HepG2 (cell line): ENCODE measurements around the gene RDH11. TPM values are rescaled to one million over a fixed set of nuclear protein-coding genes. Genes with fewer than 3 reads are reported as not detected.

ENCODE experiments used
- ELF1 ChIP-seq: sonication (generic); formaldehyde crosslinking; IDR thresholded peaks from 2 replicates; pipeline ENCODE4 v1.4.0; 2020; ENCODE audit warnings: missing genetic modification reagents
- HOXA5 ChIP-seq: sonication (generic); formaldehyde crosslinking; IDR thresholded peaks from 2 replicates; pipeline ENCODE4 v1.4.0; 2020; ENCODE audit warnings: missing genetic modification reagents
- HOXA7 ChIP-seq: sonication (generic); formaldehyde crosslinking; IDR thresholded peaks from 2 replicates; pipeline ENCODE4 v1.8.1; 2022; ENCODE audit warnings: mild to moderate bottlenecking, missing genetic modification reagents, moderate library complexity
- MIER3 ChIP-seq: IDR thresholded peaks from 2 replicates; pipeline ENCODE4 v1.6.1; 2016; ENCODE audit warnings: missing compliant biosample characterization, borderline replicate concordance
- PCBP2 ChIP-seq: fragments of 200-400 bp; formaldehyde crosslinking; optimal IDR thresholded peaks from 2 replicates; pipeline ENCODE3; 2018; ENCODE audit warnings: low read length, low read depth; ENCODE audit not compliant: poor library complexity, severe bottlenecking
- SP1 ChIP-seq, 2 experiments: fragments of 450-650 bp in 1 of 2; sonication (generic) in 1 of 2; formaldehyde crosslinking in 1 of 2; IDR thresholded peaks; 2 replicates each; pipeline versions ENCODE4 v1.4.0 to v1.6.1; 2016 to 2020; ENCODE audit warnings: missing genetic modification reagents in 1 of 2
- SP140L ChIP-seq: sonication (generic); formaldehyde crosslinking; IDR thresholded peaks from 2 replicates; pipeline ENCODE4 v1.4.0; 2020; ENCODE audit warnings: missing genetic modification reagents, borderline replicate concordance
- ZEB1 ChIP-seq: IDR thresholded peaks from 2 replicates; pipeline ENCODE4 v1.6.1; 2012; ENCODE audit warnings: mild to moderate bottlenecking, low read depth, inconsistent platforms; ENCODE audit not compliant: insufficient replicate concordance
- ZNF260 ChIP-seq: sonication (generic); formaldehyde crosslinking; IDR thresholded peaks from 2 replicates; pipeline ENCODE4 v1.4.0; 2020; ENCODE audit warnings: missing genetic modification reagents, low read depth, mild to moderate bottlenecking, borderline replicate concordance
- ZNF747 ChIP-seq: sonication (generic); formaldehyde crosslinking; IDR thresholded peaks from 2 replicates; pipeline ENCODE4 v1.8.1; 2023; ENCODE audit warnings: missing genetic modification reagents, mild to moderate bottlenecking, borderline replicate concordance
- polyA plus RNA-seq, 8 experiments: library from polyadenylated mRNA; depleted of rRNA in 3 of 8; stranded (reverse) in 7 of 8; unstranded in 1 of 8; fragments of >200 nt; fragmentation: Illumina TruSeq in 4 of 8; extraction: Trizol in 4 of 8; gene quantifications; 2 replicates each; pipeline versions ENCODE4 v1.2.1 to v1.2.3, GENCODE V29; 2011 to 2016; ENCODE audit warnings: low read depth in 4 of 8, missing spikeins in 1 of 8, mixed read lengths in 1 of 8; ENCODE audit not compliant: insufficient read depth in 1 of 8
- total RNA-seq, 5 experiments: library from RNA; depleted of rRNA; stranded (reverse); fragments of >200 nt; fragmentation: Illumina TruSeq; extraction: Trizol; gene quantifications; 2 replicates each; pipeline ENCODE4 v1.2.3, GENCODE V29; 2016; ENCODE audit warnings: low read depth in 1 of 5
- TF ChIP-seq, protein P1 (sequence below): sonication (generic); formaldehyde crosslinking; IDR thresholded peaks from 2 replicates; pipeline ENCODE4 v1.4.0; 2020; ENCODE audit warnings: mild to moderate bottlenecking, missing genetic modification reagents
- TF ChIP-seq, protein P2 (sequence below): sonication (generic); formaldehyde crosslinking; IDR thresholded peaks from 2 replicates; pipeline ENCODE4 v1.9.0; 2021; ENCODE audit warnings: missing genetic modification reagents, mild to moderate bottlenecking, borderline replicate concordance
- TF ChIP-seq, protein P3 (sequence below), 2 experiments: sonication (generic) in 1 of 2; formaldehyde crosslinking in 1 of 2; IDR thresholded peaks; 2 replicates each; pipeline versions ENCODE4 v1.6.1 to v1.9.0; 2014 to 2022; ENCODE audit warnings: antibody characterized with exemption in 1 of 2, borderline replicate concordance in 1 of 2, inconsistent platforms in 1 of 2, low read depth in 1 of 2, missing genetic modification reagents in 1 of 2
- TF ChIP-seq, protein P4 (sequence below): sonication (generic); formaldehyde crosslinking; IDR thresholded peaks from 2 replicates; pipeline ENCODE4 v1.8.0; 2022; ENCODE audit warnings: low read depth, missing genetic modification reagents

RDH11 gene
- total and polyA plus RNA-seq, 2 of the 13 experiments (the other 11 are each of a cell fraction or from before 2014, with no cell fraction given), result 106 to 131 TPM

DNA sequence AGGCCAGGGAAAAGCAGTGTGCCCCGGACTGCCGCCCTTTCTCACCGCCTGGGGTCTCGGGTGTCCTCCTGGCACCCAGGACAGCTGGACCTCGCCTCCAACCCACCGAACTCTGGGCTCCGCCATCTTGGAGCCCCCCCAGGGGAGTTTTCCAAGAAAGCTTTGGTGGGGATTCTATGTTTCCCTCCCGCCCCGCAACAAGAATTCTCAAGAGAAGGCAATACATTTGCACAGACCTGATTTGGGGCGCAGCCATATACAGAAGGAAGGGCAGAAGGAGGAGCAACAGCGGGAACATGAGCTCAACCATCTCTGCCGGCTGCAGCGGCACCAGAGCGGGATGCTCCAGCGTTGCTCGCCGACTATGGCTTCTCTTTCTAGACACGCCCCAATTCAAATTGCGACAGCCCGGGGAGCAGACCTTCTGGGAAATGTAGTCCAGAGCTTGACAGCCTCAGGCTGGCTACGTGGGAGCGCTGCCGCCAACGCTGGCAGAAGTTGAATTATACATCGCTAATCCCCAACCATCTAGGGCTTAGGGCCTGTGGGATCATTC, at the start of gene RDH11 (continued):
- TF ChIP-seq, protein P1, sequence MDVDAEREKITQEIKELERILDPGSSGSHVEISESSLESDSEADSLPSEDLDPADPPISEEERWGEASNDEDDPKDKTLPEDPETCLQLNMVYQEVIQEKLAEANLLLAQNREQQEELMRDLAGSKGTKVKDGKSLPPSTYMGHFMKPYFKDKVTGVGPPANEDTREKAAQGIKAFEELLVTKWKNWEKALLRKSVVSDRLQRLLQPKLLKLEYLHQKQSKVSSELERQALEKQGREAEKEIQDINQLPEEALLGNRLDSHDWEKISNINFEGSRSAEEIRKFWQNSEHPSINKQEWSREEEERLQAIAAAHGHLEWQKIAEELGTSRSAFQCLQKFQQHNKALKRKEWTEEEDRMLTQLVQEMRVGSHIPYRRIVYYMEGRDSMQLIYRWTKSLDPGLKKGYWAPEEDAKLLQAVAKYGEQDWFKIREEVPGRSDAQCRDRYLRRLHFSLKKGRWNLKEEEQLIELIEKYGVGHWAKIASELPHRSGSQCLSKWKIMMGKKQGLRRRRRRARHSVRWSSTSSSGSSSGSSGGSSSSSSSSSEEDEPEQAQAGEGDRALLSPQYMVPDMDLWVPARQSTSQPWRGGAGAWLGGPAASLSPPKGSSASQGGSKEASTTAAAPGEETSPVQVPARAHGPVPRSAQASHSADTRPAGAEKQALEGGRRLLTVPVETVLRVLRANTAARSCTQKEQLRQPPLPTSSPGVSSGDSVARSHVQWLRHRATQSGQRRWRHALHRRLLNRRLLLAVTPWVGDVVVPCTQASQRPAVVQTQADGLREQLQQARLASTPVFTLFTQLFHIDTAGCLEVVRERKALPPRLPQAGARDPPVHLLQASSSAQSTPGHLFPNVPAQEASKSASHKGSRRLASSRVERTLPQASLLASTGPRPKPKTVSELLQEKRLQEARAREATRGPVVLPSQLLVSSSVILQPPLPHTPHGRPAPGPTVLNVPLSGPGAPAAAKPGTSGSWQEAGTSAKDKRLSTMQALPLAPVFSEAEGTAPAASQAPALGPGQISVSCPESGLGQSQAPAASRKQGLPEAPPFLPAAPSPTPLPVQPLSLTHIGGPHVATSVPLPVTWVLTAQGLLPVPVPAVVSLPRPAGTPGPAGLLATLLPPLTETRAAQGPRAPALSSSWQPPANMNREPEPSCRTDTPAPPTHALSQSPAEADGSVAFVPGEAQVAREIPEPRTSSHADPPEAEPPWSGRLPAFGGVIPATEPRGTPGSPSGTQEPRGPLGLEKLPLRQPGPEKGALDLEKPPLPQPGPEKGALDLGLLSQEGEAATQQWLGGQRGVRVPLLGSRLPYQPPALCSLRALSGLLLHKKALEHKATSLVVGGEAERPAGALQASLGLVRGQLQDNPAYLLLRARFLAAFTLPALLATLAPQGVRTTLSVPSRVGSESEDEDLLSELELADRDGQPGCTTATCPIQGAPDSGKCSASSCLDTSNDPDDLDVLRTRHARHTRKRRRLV (CRISPR knock-in tag), result peak; percentile 98
- TF ChIP-seq HOXA5 (CRISPR knock-in tag) (no peak), ZNF747 (CRISPR knock-in tag) (no peak), ELF1 (CRISPR knock-in tag) (peak; percentile 58), MIER3 (CRISPR knock-in tag) (peak; percentile 67; the same call in 1 of the 2 replicates), PCBP2 (no peak), HOXA7 (CRISPR knock-in tag) (no peak), SP140L (no peak), ZNF260 (no peak), ZEB1 (no peak), SP1 (IDR thresholded peaks at IDR 0.05) (no peak), SP1 (CRISPR knock-in tag; IDR thresholded peaks at IDR 0.05) (peak; percentile 74)
- TF ChIP-seq, protein P2, sequence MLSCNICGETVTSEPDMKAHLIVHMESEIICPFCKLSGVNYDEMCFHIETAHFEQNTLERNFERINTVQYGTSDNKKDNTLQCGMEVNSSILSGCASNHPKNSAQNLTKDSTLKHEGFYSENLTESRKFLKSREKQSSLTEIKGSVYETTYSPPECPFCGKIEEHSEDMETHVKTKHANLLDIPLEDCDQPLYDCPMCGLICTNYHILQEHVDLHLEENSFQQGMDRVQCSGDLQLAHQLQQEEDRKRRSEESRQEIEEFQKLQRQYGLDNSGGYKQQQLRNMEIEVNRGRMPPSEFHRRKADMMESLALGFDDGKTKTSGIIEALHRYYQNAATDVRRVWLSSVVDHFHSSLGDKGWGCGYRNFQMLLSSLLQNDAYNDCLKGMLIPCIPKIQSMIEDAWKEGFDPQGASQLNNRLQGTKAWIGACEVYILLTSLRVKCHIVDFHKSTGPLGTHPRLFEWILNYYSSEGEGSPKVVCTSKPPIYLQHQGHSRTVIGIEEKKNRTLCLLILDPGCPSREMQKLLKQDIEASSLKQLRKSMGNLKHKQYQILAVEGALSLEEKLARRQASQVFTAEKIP (CRISPR knock-in tag), result no peak
- TF ChIP-seq, protein P3, sequence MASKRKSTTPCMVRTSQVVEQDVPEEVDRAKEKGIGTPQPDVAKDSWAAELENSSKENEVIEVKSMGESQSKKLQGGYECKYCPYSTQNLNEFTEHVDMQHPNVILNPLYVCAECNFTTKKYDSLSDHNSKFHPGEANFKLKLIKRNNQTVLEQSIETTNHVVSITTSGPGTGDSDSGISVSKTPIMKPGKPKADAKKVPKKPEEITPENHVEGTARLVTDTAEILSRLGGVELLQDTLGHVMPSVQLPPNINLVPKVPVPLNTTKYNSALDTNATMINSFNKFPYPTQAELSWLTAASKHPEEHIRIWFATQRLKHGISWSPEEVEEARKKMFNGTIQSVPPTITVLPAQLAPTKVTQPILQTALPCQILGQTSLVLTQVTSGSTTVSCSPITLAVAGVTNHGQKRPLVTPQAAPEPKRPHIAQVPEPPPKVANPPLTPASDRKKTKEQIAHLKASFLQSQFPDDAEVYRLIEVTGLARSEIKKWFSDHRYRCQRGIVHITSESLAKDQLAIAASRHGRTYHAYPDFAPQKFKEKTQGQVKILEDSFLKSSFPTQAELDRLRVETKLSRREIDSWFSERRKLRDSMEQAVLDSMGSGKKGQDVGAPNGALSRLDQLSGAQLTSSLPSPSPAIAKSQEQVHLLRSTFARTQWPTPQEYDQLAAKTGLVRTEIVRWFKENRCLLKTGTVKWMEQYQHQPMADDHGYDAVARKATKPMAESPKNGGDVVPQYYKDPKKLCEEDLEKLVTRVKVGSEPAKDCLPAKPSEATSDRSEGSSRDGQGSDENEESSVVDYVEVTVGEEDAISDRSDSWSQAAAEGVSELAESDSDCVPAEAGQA (IDR thresholded peaks at IDR 0.05; ENCODE audit: low read depth), result peak; percentile 92
- TF ChIP-seq, protein P3 (CRISPR knock-in tag; IDR thresholded peaks at IDR 0.05; ENCODE audit: borderline replicate concordance), result no peak
- TF ChIP-seq, protein P4, sequence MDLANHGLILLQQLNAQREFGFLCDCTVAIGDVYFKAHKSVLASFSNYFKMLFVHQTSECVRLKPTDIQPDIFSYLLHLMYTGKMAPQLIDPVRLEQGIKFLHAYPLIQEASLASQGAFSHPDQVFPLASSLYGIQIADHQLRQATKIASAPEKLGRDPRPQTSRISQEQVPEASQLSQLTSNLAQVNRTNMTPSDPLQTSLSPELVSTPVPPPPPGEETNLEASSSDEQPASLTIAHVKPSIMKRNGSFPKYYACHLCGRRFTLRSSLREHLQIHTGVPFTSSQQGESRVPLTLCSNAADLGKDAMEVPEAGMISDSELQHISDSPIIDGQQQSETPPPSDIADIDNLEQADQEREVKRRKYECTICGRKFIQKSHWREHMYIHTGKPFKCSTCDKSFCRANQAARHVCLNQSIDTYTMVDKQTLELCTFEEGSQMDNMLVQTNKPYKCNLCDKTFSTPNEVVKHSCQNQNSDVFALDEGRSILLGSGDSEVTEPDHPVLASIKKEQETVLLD (CRISPR knock-in tag), result no peak
